CD4-positive, alpha-beta T cell treated with Interleukin-12 subunit alpha and Interleukin-12 subunit beta, for 1 hour (primary cell): ENCODE results near the gene SASH3.

Experiments used
- DNase-seq: peaks from one replicate; pipeline ENCODE4 v3.0.0-alpha.2; 2020

SASH3 gene

GRCh38 chrX:129818123-129818522 lies 38.4 kb downstream of the SASH3 start:
- no peak for DNase-seq

- peak; percentile 69 for DNase-seq
Measured at GRCh38 chrX:129823115-129823514, 43.4 kb downstream of the SASH3 start.

GRCh38 chrX:129823522-129823921 lies 43.8 kb downstream of the SASH3 start:
- no peak for DNase-seq

- no peak for DNase-seq
Measured at GRCh38 chrX:129824620-129825019, 44.9 kb downstream of the SASH3 start.

- no peak for DNase-seq
Measured at GRCh38 chrX:129825746-129826505, 46.2 kb downstream of the SASH3 start.

GRCh38 chrX:129830494-129830893 lies 50.7 kb downstream of the SASH3 start:
- DNase-seq = no peak

- DNase-seq = no peak
Measured at GRCh38 chrX:129831091-129831885, 51.5 kb downstream of the SASH3 start.

- DNase-seq = no peak
Measured at GRCh38 chrX:129833153-129833990, 53.6 kb downstream of the SASH3 start.

GRCh38 chrX:129836827-129837226 lies 57.1 kb downstream of the SASH3 start:
- no peak for DNase-seq

GRCh38 chrX:129840344-129840743 lies 60.6 kb downstream of the SASH3 start:
- no peak for DNase-seq

- no peak for DNase-seq
Measured at GRCh38 chrX:129842510-129843208, 62.9 kb downstream of the SASH3 start.

- no peak for DNase-seq
Measured at GRCh38 chrX:129843209-129843458, 63.4 kb downstream of the SASH3 start.

GRCh38 chrX:129843459-129844306 lies 63.9 kb downstream of the SASH3 start, which contains the start of gene ZDHHC9:
Gene ZDHHC9, minus strand, starts transcription at chrX:129843886. Its CDS starts 1,941 bp downstream, at chrX:129841945.
- DNase-seq = peak; percentile 88
